ENCODE results near the gene SOX18. TPM values are rescaled to one million over a fixed set of nuclear protein-coding genes. Genes with fewer than 3 reads are reported as not detected.

The SOX18 gene
- total RNA-seq, 1 experiment from 2014 or later: 0.16 TPM

DNA sequence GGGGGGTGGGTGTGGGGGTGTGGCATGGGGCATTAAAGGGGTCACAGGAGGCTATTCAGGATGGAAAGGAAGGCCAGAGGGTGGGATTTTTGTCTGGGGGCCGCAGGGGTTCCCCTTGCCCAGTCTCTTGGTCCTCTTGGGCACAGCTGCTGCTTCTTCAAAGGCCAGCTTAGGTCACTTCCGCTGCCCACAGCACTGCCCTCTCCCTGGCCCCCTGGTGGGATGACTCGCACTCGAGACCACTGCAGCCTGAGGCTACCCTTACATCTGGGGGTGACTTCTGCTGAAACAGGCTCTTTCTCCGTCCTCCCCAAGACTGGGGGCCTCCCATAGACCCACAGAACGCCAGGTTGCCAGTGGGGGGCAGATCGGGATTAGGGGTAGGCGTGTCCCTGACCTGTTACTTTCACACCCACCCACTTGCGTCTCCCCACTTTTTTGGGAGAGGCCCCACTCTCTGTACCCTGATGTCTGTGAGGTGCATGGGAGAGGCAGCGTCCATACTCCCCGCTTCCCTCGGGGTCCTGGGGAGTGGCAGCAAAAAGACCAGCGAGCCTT lies 33.5 kb upstream of the SOX18 start:
- H3K27ac Mint-ChIP-seq (ENCODE audit: low read depth, unreplicated experiment): no peak overlapping the region
- ChIA-PET CTCF (interaction anchor here (0.7 to 8.9 kb wide), 10 partner anchors 9 to 174 kb away, joined by 3 to 93 read pairs (median 4); partner anchors contain the start of gene SAMD10), POLR2A (interaction anchor here (1.4 to 1.8 kb wide), 2 partner anchors 39 to 102 kb away, joined by 4 to 5 read pairs; partner anchors contain the start of gene PRPF6)
- peaks cover 6% of the 10 kb centered on the region for H3K36me3 Mint-ChIP-seq (ENCODE audit: insufficient read depth, unreplicated experiment)
- DNase-seq (ENCODE audit: unreplicated experiment): no peak
- H3K4me1 Mint-ChIP-seq (ENCODE audit: insufficient read depth, unreplicated experiment): peaks cover 13% of the 10 kb centered on the region
- H3K4me3 Mint-ChIP-seq (ENCODE audit: unreplicated experiment): peak overlapping the region; percentile 66
- H3K9me3 Mint-ChIP-seq (ENCODE audit: unreplicated experiment): no peaks in the 10 kb centered on the region
- BruUV-seq (replicated peaks): no TSS peak
- intact Hi-C loops (cut with micrococcal nuclease): loop anchor here (1.0 kb wide), 1 partner anchor 37 kb away; no protein-coding TSS in a partner anchor
- TF ChIP-seq, protein P1, sequence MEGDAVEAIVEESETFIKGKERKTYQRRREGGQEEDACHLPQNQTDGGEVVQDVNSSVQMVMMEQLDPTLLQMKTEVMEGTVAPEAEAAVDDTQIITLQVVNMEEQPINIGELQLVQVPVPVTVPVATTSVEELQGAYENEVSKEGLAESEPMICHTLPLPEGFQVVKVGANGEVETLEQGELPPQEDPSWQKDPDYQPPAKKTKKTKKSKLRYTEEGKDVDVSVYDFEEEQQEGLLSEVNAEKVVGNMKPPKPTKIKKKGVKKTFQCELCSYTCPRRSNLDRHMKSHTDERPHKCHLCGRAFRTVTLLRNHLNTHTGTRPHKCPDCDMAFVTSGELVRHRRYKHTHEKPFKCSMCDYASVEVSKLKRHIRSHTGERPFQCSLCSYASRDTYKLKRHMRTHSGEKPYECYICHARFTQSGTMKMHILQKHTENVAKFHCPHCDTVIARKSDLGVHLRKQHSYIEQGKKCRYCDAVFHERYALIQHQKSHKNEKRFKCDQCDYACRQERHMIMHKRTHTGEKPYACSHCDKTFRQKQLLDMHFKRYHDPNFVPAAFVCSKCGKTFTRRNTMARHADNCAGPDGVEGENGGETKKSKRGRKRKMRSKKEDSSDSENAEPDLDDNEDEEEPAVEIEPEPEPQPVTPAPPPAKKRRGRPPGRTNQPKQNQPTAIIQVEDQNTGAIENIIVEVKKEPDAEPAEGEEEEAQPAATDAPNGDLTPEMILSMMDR (IDR thresholded peaks at IDR 0.05; ENCODE audit: unreplicated experiment): no peak
- peaks cover under 1% of the 10 kb centered on the region for H3K27me3 Mint-ChIP-seq (ENCODE audit: insufficient read depth, unreplicated experiment)

GRCh38 chr20:64082126-64082731 lies 32.8 kb upstream of the SOX18 start:
- Mint-ChIP-seq H3K4me3 (ENCODE audit: unreplicated experiment) (no peak overlapping the region), H3K36me3 (ENCODE audit: insufficient read depth, unreplicated experiment) (peaks cover 6% of the 10 kb centered on the region), H3K9me3 (ENCODE audit: unreplicated experiment) (no peaks in the 10 kb centered on the region), H3K4me1 (ENCODE audit: insufficient read depth, unreplicated experiment) (peaks cover 13% of the 10 kb centered on the region), H3K27me3 (ENCODE audit: insufficient read depth, unreplicated experiment) (no peaks in the 10 kb centered on the region), H3K27ac (ENCODE audit: low read depth, unreplicated experiment) (no peak overlapping the region)
- intact Hi-C loops (cut with micrococcal nuclease): no loop called here
- CTCF ChIA-PET: interaction anchor here (0.7 to 8.9 kb wide), 6 partner anchors 18 to 43 kb away, joined by 3 to 93 read pairs (median 5); no protein-coding TSS in a partner anchor
- POLR2A ChIA-PET: interaction anchor here (1.8 kb wide), 1 partner anchor 101 kb away, joined by 5 read pairs; the partner anchor contains the start of gene PRPF6
- TF ChIP-seq, protein P1 (IDR thresholded peaks at IDR 0.05; ENCODE audit: unreplicated experiment): no peak
- no TSS peak for BruUV-seq (replicated peaks)
- DNase-seq (ENCODE audit: unreplicated experiment): no peak

GRCh38 chr20:64081624-64081964 lies 32.2 kb upstream of the SOX18 start:
- H3K9me3 Mint-ChIP-seq (ENCODE audit: unreplicated experiment): no peaks in the 10 kb centered on the region
- H3K27ac Mint-ChIP-seq (ENCODE audit: low read depth, unreplicated experiment): no peak overlapping the region
- TF ChIP-seq, protein P1 (IDR thresholded peaks at IDR 0.05; ENCODE audit: unreplicated experiment): no peak
- H3K4me3 Mint-ChIP-seq (ENCODE audit: unreplicated experiment): no peak overlapping the region
- no TSS peak for BruUV-seq (replicated peaks)
- H3K4me1 Mint-ChIP-seq (ENCODE audit: insufficient read depth, unreplicated experiment): peaks cover 10% of the 10 kb centered on the region
- peaks cover 6% of the 10 kb centered on the region for H3K36me3 Mint-ChIP-seq (ENCODE audit: insufficient read depth, unreplicated experiment)
- POLR2A ChIA-PET: no interaction called here
- no peak for DNase-seq (ENCODE audit: unreplicated experiment)
- intact Hi-C loops (cut with micrococcal nuclease): no loop called here
- no peaks in the 10 kb centered on the region for H3K27me3 Mint-ChIP-seq (ENCODE audit: insufficient read depth, unreplicated experiment)
- CTCF ChIA-PET: interaction anchor here (0.6 to 8.9 kb wide), 7 partner anchors 12 to 43 kb away, joined by 3 to 93 read pairs (median 6); no protein-coding TSS in a partner anchor

DNA sequence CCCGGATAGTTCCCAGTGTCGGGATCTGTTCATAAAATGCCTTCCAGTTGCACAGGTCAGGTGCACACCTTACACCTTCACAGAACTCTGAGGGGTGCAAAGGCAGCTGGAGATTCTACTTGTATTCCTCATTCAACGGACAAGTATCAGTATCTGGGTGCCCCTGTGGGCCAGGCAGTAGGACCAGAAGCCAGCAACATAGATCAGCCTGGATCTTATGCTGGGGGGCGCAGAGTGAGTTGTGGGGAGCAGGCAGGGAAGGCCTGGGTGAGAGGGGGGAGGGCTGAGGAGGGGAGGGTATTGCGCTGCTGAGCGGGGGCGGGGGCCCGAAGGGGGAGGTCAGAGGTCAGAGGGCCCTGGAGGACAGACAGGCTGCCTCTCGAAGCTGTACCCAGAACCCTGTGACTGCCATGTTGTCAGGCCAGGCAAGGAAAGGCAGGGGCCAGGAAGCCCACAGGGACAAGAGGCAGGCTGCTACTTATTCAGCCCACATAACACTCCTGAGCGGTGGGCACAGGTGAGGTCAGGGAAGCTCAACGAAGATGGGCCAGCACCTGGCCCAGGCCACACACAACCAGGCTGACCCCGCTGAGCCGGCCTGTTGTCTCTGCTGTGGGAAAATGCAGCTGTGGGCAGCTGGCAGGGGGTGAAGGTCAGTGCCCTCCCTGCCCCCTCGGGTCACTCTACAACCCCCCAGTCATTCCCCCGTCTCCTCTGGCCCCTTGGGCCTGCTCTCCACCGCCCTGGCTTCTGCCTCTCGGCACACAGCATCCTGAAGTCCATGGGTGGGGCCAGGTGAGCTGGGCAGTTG lies 31.6 kb upstream of the SOX18 start:
- no TSS peak for BruUV-seq (replicated peaks)
- POLR2A ChIA-PET: interaction anchor here (0.8 to 1.3 kb wide), 2 partner anchors 141 to 175 kb away, joined by 5 to 6 read pairs; no protein-coding TSS in a partner anchor
- TF ChIP-seq, protein P1 (IDR thresholded peaks at IDR 0.05; ENCODE audit: unreplicated experiment): no peak
- Mint-ChIP-seq H3K27ac (ENCODE audit: low read depth, unreplicated experiment) (no peak overlapping the region), H3K36me3 (ENCODE audit: insufficient read depth, unreplicated experiment) (peaks cover 6% of the 10 kb centered on the region), H3K4me1 (ENCODE audit: insufficient read depth, unreplicated experiment) (peaks cover 8% of the 10 kb centered on the region), H3K4me3 (ENCODE audit: unreplicated experiment) (peak overlapping the region; percentile 60), H3K9me3 (ENCODE audit: unreplicated experiment) (no peaks in the 10 kb centered on the region), H3K27me3 (ENCODE audit: insufficient read depth, unreplicated experiment) (no peaks in the 10 kb centered on the region)
- DNase-seq (ENCODE audit: unreplicated experiment): no peak
- intact Hi-C loops (cut with micrococcal nuclease): no loop called here
- CTCF ChIA-PET: interaction anchor here (0.5 to 8.9 kb wide), 7 partner anchors 11 to 554 kb away, joined by 4 to 93 read pairs (median 6); no protein-coding TSS in a partner anchor

Data from MCF 10A (cell line).